Caki2 (cell line): ENCODE measurements around the gene FAF2. TPM values are rescaled to one million over a fixed set of nuclear protein-coding genes. Genes with fewer than 3 reads are reported as not detected.
A peak's percentile ranks its signal among the peaks of the same experiment; 100 is the strongest.

Experiments used
- DNase-seq: peaks from one replicate; pipeline ENCODE4 v3.0.0-alpha.2; 2015; ENCODE audit warnings: low read depth
- in situ Hi-C: cut with HindIII; loops from 2 replicates; pipeline ENCODE4 v1.10.0; 2016; ENCODE audit warnings: low sequenced_read_pairs, low pct_unique_long_range_greater_than_20kb, mixed read lengths
- total RNA-seq: library from RNA; depleted of rRNA; stranded (reverse); fragments of >200 nt; shearing (Covaris generic); gene quantifications from 2 replicates; pipeline ENCODE4 v1.2.3, GENCODE V29; 2014; ENCODE audit warnings: low replicate concordance

The FAF2 gene
- total RNA-seq, 1 experiment from 2014 or later = 31.4 TPM

GRCh38 chr5:176489077-176489476 lies 40.9 kb downstream of the FAF2 start:
- in situ Hi-C loops = no loop called here
- no peak for DNase-seq

- DNase-seq = no peak
- in situ Hi-C loops = no loop called here
These were observed 42.1 kb downstream of the FAF2 start for GRCh38 chr5:176490301-176490700.

- DNase-seq = no peak
- in situ Hi-C loops = no loop called here
These were observed 42.9 kb downstream of the FAF2 start for GRCh38 chr5:176491101-176491502.

- in situ Hi-C loops = no loop called here
- no peak for DNase-seq
These were observed 43.7 kb downstream of the FAF2 start for GRCh38 chr5:176491901-176492300.

- DNase-seq = peak; percentile 14
- in situ Hi-C loops = no loop called here
These were observed 44.2 kb downstream of the FAF2 start for GRCh38 chr5:176492431-176492830.

GRCh38 chr5:176497852-176498251 lies 49.7 kb downstream of the FAF2 start:
- no peak for DNase-seq
- in situ Hi-C loops = no loop called here

GRCh38 chr5:176499273-176499672 lies 51.1 kb downstream of the FAF2 start:
- DNase-seq = no peak
- in situ Hi-C loops = no loop called here

GRCh38 chr5:176500511-176500910 lies 52.3 kb downstream of the FAF2 start:
- DNase-seq = no peak
- in situ Hi-C loops = no loop called here

GRCh38 chr5:176501333-176501732 lies 53.1 kb downstream of the FAF2 start:
- DNase-seq = no peak
- in situ Hi-C loops = no loop called here

GRCh38 chr5:176503496-176503895 lies 55.3 kb downstream of the FAF2 start:
- no peak for DNase-seq
- in situ Hi-C loops = no loop called here

- no peak for DNase-seq
- in situ Hi-C loops = no loop called here
These were observed 59.7 kb downstream of the FAF2 start for GRCh38 chr5:176507911-176508310.

GRCh38 chr5:176508603-176509002 lies 60.4 kb downstream of the FAF2 start:
- in situ Hi-C loops = no loop called here
- DNase-seq = no peak

- in situ Hi-C loops = no loop called here
- DNase-seq = no peak
These were observed 65.6 kb downstream of the FAF2 start for GRCh38 chr5:176513788-176514187.

- no peak for DNase-seq
- in situ Hi-C loops = no loop called here
These were observed 66.2 kb downstream of the FAF2 start for GRCh38 chr5:176514244-176514950.

- no peak for DNase-seq
- in situ Hi-C loops = no loop called here
These were observed 67.2 kb downstream of the FAF2 start for GRCh38 chr5:176515396-176515795.

GRCh38 chr5:176517053-176517661 lies 69.0 kb downstream of the FAF2 start:
- in situ Hi-C loops = no loop called here
- no peak for DNase-seq

- in situ Hi-C loops = no loop called here
- no peak for DNase-seq
These were observed 71.9 kb downstream of the FAF2 start for GRCh38 chr5:176519810-176520720.

GRCh38 chr5:176521286-176521685 lies 73.1 kb downstream of the FAF2 start:
- no peak for DNase-seq
- in situ Hi-C loops = no loop called here

- in situ Hi-C loops = no loop called here
- DNase-seq = no peak
These were observed 73.6 kb downstream of the FAF2 start for GRCh38 chr5:176521699-176522263.
